Measurements from ENCODE around the gene ZNF584. TPM values are rescaled to one million over a fixed set of nuclear protein-coding genes. Genes with fewer than 3 reads are reported as not detected.

Gene ZNF584
- total and polyA plus RNA-seq, 10 of the 15 experiments (the other 5 are each of a cell fraction or from before 2014, with no cell fraction given), result 2.0 to 10.7 (median 6.3) TPM

DNA sequence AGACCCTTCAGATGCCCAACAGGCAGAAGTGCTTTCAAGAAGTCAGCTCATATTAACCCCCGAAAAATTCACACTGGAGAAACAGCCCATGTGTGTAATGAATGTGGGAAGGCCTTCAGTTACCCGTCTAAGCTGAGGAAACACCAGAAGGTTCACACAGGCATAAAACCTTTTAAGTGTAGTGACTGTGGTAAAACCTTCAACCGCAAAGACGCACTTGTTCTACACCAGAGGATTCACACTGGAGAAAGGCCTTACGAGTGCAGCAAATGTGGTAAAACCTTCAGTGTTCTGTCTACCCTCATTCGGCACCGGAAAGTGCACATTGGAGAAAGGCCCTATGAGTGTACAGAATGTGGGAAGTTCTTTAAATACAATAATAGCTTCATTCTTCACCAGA is 8.6 kb downstream of the ZNF584 start:
- H3K79me2 ChIP-seq (ENCODE audit: control insufficient read depth, insufficient read depth, low read length), result no peaks in the 10 kb centered on the region
- no peak for ATAC-seq
- H4K20me1 ChIP-seq (ENCODE audit: control insufficient read depth, insufficient read depth), result no peaks in the 10 kb centered on the region
- H3K36me3 ChIP-seq (ENCODE audit: control insufficient read depth in 2 of 2, insufficient read depth in 2 of 2, low read length in 1 of 2), result peaks cover 8 to 17% of the 10 kb centered on the region in 2 experiments
- DNase-seq (ENCODE audit: low read depth, low spot score), result no peak
- no TSS peak for BruUV-seq (replicated peaks)
- H3K27ac ChIP-seq (ENCODE audit: control insufficient read depth, insufficient read depth), result no peak overlapping the region
- FAIRE-seq, result no peak
- ChIA-PET RAD21 (ENCODE audit: unreplicated experiment) (no interaction called here), CTCF (no interaction called here), POLR2A (no interaction called here), SMC1A (ENCODE audit: uncharacterized antibody, unreplicated experiment) (no interaction called here)
- no peak for TF ChIP-seq YBX1 (IDR thresholded peaks at IDR 0.05)
- TF ChIP-seq, protein P1, sequence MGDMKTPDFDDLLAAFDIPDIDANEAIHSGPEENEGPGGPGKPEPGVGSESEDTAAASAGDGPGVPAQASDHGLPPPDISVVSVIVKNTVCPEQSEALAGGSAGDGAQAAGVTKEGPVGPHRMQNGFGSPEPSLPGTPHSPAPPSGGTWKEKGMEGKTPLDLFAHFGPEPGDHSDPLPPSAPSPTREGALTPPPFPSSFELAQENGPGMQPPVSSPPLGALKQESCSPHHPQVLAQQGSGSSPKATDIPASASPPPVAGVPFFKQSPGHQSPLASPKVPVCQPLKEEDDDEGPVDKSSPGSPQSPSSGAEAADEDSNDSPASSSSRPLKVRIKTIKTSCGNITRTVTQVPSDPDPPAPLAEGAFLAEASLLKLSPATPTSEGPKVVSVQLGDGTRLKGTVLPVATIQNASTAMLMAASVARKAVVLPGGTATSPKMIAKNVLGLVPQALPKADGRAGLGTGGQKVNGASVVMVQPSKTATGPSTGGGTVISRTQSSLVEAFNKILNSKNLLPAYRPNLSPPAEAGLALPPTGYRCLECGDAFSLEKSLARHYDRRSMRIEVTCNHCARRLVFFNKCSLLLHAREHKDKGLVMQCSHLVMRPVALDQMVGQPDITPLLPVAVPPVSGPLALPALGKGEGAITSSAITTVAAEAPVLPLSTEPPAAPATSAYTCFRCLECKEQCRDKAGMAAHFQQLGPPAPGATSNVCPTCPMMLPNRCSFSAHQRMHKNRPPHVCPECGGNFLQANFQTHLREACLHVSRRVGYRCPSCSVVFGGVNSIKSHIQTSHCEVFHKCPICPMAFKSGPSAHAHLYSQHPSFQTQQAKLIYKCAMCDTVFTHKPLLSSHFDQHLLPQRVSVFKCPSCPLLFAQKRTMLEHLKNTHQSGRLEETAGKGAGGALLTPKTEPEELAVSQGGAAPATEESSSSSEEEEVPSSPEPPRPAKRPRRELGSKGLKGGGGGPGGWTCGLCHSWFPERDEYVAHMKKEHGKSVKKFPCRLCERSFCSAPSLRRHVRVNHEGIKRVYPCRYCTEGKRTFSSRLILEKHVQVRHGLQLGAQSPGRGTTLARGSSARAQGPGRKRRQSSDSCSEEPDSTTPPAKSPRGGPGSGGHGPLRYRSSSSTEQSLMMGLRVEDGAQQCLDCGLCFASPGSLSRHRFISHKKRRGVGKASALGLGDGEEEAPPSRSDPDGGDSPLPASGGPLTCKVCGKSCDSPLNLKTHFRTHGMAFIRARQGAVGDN (IDR thresholded peaks at IDR 0.05), result no peak
- TF ChIP-seq SREBF1 (IDR thresholded peaks at IDR 0.05; ENCODE audit: low read length), result no peak
- TF ChIP-seq POU2F2 (IDR thresholded peaks at IDR 0.05; ENCODE audit: borderline replicate concordance, low read depth, low read length), result no peak
- TF ChIP-seq RB1 (IDR thresholded peaks at IDR 0.05; ENCODE audit: borderline replicate concordance), result no peak
- TF ChIP-seq MYC (IDR thresholded peaks at IDR 0.05; ENCODE audit: insufficient read depth, insufficient read length, insufficient replicate concordance, low read length, severe bottlenecking), result no peak
- TF ChIP-seq, protein P2, sequence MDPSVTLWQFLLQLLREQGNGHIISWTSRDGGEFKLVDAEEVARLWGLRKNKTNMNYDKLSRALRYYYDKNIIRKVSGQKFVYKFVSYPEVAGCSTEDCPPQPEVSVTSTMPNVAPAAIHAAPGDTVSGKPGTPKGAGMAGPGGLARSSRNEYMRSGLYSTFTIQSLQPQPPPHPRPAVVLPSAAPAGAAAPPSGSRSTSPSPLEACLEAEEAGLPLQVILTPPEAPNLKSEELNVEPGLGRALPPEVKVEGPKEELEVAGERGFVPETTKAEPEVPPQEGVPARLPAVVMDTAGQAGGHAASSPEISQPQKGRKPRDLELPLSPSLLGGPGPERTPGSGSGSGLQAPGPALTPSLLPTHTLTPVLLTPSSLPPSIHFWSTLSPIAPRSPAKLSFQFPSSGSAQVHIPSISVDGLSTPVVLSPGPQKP (IDR thresholded peaks at IDR 0.05; ENCODE audit: low read depth, low read length), result no peak
- no peak for TF ChIP-seq NKRF (conservative IDR thresholded peaks at IDR 0.05)
- TF ChIP-seq, protein P3, sequence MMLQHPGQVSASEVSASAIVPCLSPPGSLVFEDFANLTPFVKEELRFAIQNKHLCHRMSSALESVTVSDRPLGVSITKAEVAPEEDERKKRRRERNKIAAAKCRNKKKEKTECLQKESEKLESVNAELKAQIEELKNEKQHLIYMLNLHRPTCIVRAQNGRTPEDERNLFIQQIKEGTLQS (IDR thresholded peaks at IDR 0.05; ENCODE audit: borderline replicate concordance, extremely low read depth, low read depth, low read length), result no peak
- H3K4me2 ChIP-seq (ENCODE audit: control insufficient read depth, insufficient read depth), result no peak overlapping the region
- no peak overlapping the region for H2AFZ ChIP-seq (ENCODE audit: control insufficient read depth, low read depth, low read length)
- H3K4me1 ChIP-seq (ENCODE audit: control insufficient read depth, insufficient read depth, low read length), result no peaks in the 10 kb centered on the region
- no peak overlapping the region for H3K9ac ChIP-seq (ENCODE audit: control insufficient read depth, insufficient read depth, low read length)
- no peak overlapping the region for H3K4me3 ChIP-seq
- intact Hi-C loops (cut with micrococcal nuclease; ENCODE audit: unreplicated experiment), result no loop called here
- peaks cover 6% of the 10 kb centered on the region for H3K9me3 ChIP-seq (replicated peaks; ENCODE audit: control insufficient read depth, insufficient read depth, low read length)
- no peaks in the 10 kb centered on the region for H3K27me3 ChIP-seq (replicated peaks in 1 of 2; ENCODE audit: control insufficient read depth in 2 of 2, insufficient read depth in 2 of 2, low read length in 1 of 2)
- WGBS (ENCODE audit: insufficient coverage, insufficient replicate concordance, low lambda C conversion rate, missing lambda C conversion rate), result 89% methylated on average over 7 of the region's 7 CpGs
- in situ Hi-C loops (cut with MboI), result no loop called here
